GM23338 (cell line): ENCODE measurements around the gene CACNA2D1. TPM values are rescaled to one million over a fixed set of nuclear protein-coding genes. Genes with fewer than 3 reads are reported as not detected.

Source experiments
- ATAC-seq: fragments of 200-7000 bp; cut with Tn5 transposase; 3 replicates; pipeline ENCODE4 v1.9.1; 2020
- DNase-seq: peaks from one replicate; pipeline ENCODE4 v3.0.0-alpha.2; 2015; ENCODE audit warnings: low spot score
- H2AFZ ChIP-seq: fragments of 200-600 bp; sonication (generic); 2 replicates; pipeline ENCODE4 v1.8.0; 2016; ENCODE audit warnings: antibody characterized with exemption, mild to moderate bottlenecking, moderate library complexity
- H3F3A ChIP-seq: fragments of 200-600 bp; sonication (generic); replicated peaks from 2 replicates; pipeline ENCODE4 v1.8.0; 2017; ENCODE audit warnings: antibody characterized with exemption, mixed run types, low read depth
- H3K27ac ChIP-seq: fragments of 200-600 bp; sonication (generic); 2 replicates; pipeline ENCODE4 v1.6.1; 2016; ENCODE audit warnings: low read depth
- H3K27me3 ChIP-seq: fragments of 200-600 bp; sonication (generic); 2 replicates; pipeline ENCODE4 v1.8.0; 2016; ENCODE audit warnings: mild to moderate bottlenecking, mixed run types, moderate library complexity; ENCODE audit not compliant: insufficient read depth
- H3K36me3 ChIP-seq: fragments of 200-600 bp; sonication (generic); 2 replicates; pipeline ENCODE4 v1.8.0; 2016; ENCODE audit warnings: mild to moderate bottlenecking; ENCODE audit not compliant: insufficient read depth
- H3K4me1 ChIP-seq: fragments of 200-600 bp; sonication (generic); 2 replicates; pipeline ENCODE4 v1.8.0; 2016; ENCODE audit warnings: mild to moderate bottlenecking, moderate library complexity; ENCODE audit not compliant: insufficient read depth
- H3K4me2 ChIP-seq: fragments of 200-600 bp; sonication (generic); 2 replicates; pipeline ENCODE4 v1.7.1; 2017; ENCODE audit warnings: mixed run types
- H3K4me3 ChIP-seq: fragments of 200-600 bp; sonication (generic); 2 replicates; pipeline ENCODE4 v1.6.1; 2016; ENCODE audit warnings: mixed run types
- H3K79me2 ChIP-seq: fragments of 200-600 bp; sonication (generic); replicated peaks from 2 replicates; pipeline ENCODE4 v1.8.0; 2017; ENCODE audit warnings: mild to moderate bottlenecking; ENCODE audit not compliant: insufficient read depth
- H3K9me2 ChIP-seq: fragments of 200-600 bp; sonication (generic); 2 replicates; pipeline ENCODE4 v1.8.0; 2017; ENCODE audit not compliant: insufficient read depth
- H4K20me1 ChIP-seq: fragments of 200-600 bp; sonication (generic); replicated peaks from 2 replicates; pipeline ENCODE4 v1.8.0; 2017; ENCODE audit warnings: mild to moderate bottlenecking; ENCODE audit not compliant: insufficient read depth
- H3K27ac Mint-ChIP-seq: 2 replicates; pipeline ENCODE4 v1.8.0; 2020; ENCODE audit warnings: inconsistent platforms, mild to moderate bottlenecking, moderate library complexity, mixed read lengths
- H3K27me3 Mint-ChIP-seq: 3 replicates; pipeline ENCODE4 v1.8.0; 2022; ENCODE audit warnings: low read depth, mild to moderate bottlenecking, moderate library complexity, mixed read lengths, inconsistent platforms; ENCODE audit not compliant: insufficient read depth, poor library complexity
- H3K36me3 Mint-ChIP-seq: 3 replicates; pipeline ENCODE4 v1.8.0; 2021; ENCODE audit warnings: low read depth, mild to moderate bottlenecking, inconsistent platforms, moderate library complexity, mixed read lengths
- H3K4me1 Mint-ChIP-seq: 3 replicates; pipeline ENCODE4 v1.8.0; 2020; ENCODE audit warnings: mild to moderate bottlenecking, inconsistent platforms, mixed read lengths
- H3K4me3 Mint-ChIP-seq: 3 replicates; pipeline ENCODE4 v1.8.0; 2021; ENCODE audit warnings: moderate library complexity, mild to moderate bottlenecking, inconsistent platforms, mixed read lengths
- H3K9me3 Mint-ChIP-seq: 3 replicates; pipeline ENCODE4 v1.8.0; 2020; ENCODE audit warnings: moderate library complexity, mild to moderate bottlenecking, inconsistent platforms, mixed read lengths
- CREB1 ChIP-seq: fragments of 250-450 bp; sonication (Bioruptor Pico); IDR thresholded peaks from 2 replicates; pipeline ENCODE4 v1.5.0; 2020; ENCODE audit warnings: low read depth, mild to moderate bottlenecking, moderate library complexity
- ETS1 ChIP-seq: IDR thresholded peaks from 2 replicates; pipeline ENCODE4 v1.6.1; 2016; ENCODE audit warnings: antibody characterized with exemption
- EZH2 ChIP-seq: fragments of 200-600 bp; sonication (generic); IDR thresholded peaks from one replicate; pipeline ENCODE4 v1.8.0; 2017; ENCODE audit warnings: antibody characterized with exemption, mild to moderate bottlenecking, low read depth; ENCODE audit not compliant: unreplicated experiment
- EZH2phosphoT487 ChIP-seq: fragments of 200-600 bp; sonication (generic); IDR thresholded peaks from one replicate; pipeline ENCODE4 v1.8.1; 2018; ENCODE audit warnings: antibody characterized with exemption; ENCODE audit not compliant: unreplicated experiment
- JUNB ChIP-seq: IDR thresholded peaks from one replicate; pipeline ENCODE4 v1.6.1; 2016; ENCODE audit warnings: antibody characterized with exemption; ENCODE audit not compliant: unreplicated experiment
- NANOG ChIP-seq: IDR thresholded peaks from 2 replicates; pipeline ENCODE4 v1.6.1; 2016; ENCODE audit warnings: antibody characterized with exemption, borderline replicate concordance
- POLR2AphosphoS5 ChIP-seq: IDR thresholded peaks from 2 replicates; pipeline ENCODE4 v1.6.1; 2016; ENCODE audit warnings: antibody characterized with exemption, low read depth
- REST ChIP-seq: IDR thresholded peaks from one replicate; pipeline ENCODE4 v1.6.1; 2018; ENCODE audit warnings: antibody characterized with exemption; ENCODE audit not compliant: unreplicated experiment
- STAT1 ChIP-seq: IDR thresholded peaks from one replicate; pipeline ENCODE4 v1.6.1; 2016; ENCODE audit warnings: antibody characterized with exemption; ENCODE audit not compliant: unreplicated experiment
- ZNF114 ChIP-seq: fragments of 250-450 bp; sonication (Bioruptor Pico); IDR thresholded peaks from 2 replicates; pipeline ENCODE4 v1.5.0; 2020; ENCODE audit warnings: mild to moderate bottlenecking, moderate library complexity
- ZNF331 ChIP-seq: fragments of 250-450 bp; sonication (Bioruptor Pico); IDR thresholded peaks from 2 replicates; pipeline ENCODE4 v1.5.0; 2020; ENCODE audit warnings: low read depth, mild to moderate bottlenecking, moderate library complexity
- polyA plus RNA-seq: library from polyadenylated mRNA; unstranded; fragments of >200 nt; fragmentation: Nextera tagmentation; extraction: Ambion mirVana; gene quantifications from 2 replicates; pipeline ENCODE4 v1.2.1, GENCODE V29; 2016
- total RNA-seq: library from RNA; depleted of rRNA; stranded (reverse); fragments of >200 nt; shearing (Covaris generic); gene quantifications from 2 replicates; pipeline ENCODE4 v1.2.3, GENCODE V29; 2014

Gene CACNA2D1
- total and polyA plus RNA-seq, 2 experiments from 2014 or later: 7.0 to 20.4 TPM

- TF ChIP-seq REST (no peak), ETS1 (no peak), STAT1 (no peak), NANOG (no peak), EZH2 (no peak), EZH2phosphoT487 (no peak), POLR2AphosphoS5 (no peak), ZNF331 (CRISPR knock-in tag) (no peak), JUNB (no peak)
Measured at GRCh38 chr7:82109288-82109687, 334.3 kb downstream of the CACNA2D1 start (continued).

GRCh38 chr7:82106201-82106600, 337.4 kb downstream of the CACNA2D1 start:
- no peaks in the 10 kb centered on the region for H3K27me3 Mint-ChIP-seq
- no peak overlapping the region; the same call in 1 of the 2 replicates for H3K27ac Mint-ChIP-seq
- no peak overlapping the region for H3K4me2 ChIP-seq
- H3K9me2 ChIP-seq: no peaks in the 10 kb centered on the region
- H3K27ac ChIP-seq: no peak overlapping the region
- ATAC-seq (no peak), DNase-seq (no peak)
- no peak overlapping the region for H3K4me3 ChIP-seq
- no peak overlapping the region for H2AFZ ChIP-seq
- no peaks in the 10 kb centered on the region for H4K20me1 ChIP-seq
- no peak overlapping the region for H3K4me3 Mint-ChIP-seq
- no peaks in the 10 kb centered on the region for H3K27me3 ChIP-seq
- H3F3A ChIP-seq: no peaks in the 10 kb centered on the region
- no peaks in the 10 kb centered on the region for H3K36me3 Mint-ChIP-seq
- peaks cover 22% of the 10 kb centered on the region for H3K4me1 Mint-ChIP-seq
- no peaks in the 10 kb centered on the region for H3K79me2 ChIP-seq
- TF ChIP-seq EZH2phosphoT487 (no peak), REST (no peak), CREB1 (CRISPR knock-in tag) (no peak), ZNF114 (CRISPR knock-in tag) (no peak), NANOG (no peak), STAT1 (no peak), JUNB (no peak)
- H3K36me3 ChIP-seq: no peaks in the 10 kb centered on the region
- no peaks in the 10 kb centered on the region for H3K4me1 ChIP-seq
- H3K9me3 Mint-ChIP-seq: no peaks in the 10 kb centered on the region
